HG02852 (cell line): Measurements from ENCODE around the gene PYROXD2.
"Not testable (repeated sequence)": the region's sequence is repeated elsewhere in the genome, so short reads cannot be mapped to it uniquely, and the experiment has no call there.

Experiments
- ATAC-seq: cut with Tn5 transposase; IDR thresholded peaks from one replicate; pipeline ENCODE4 v1.9.1; 2021; ENCODE audit warnings: mild to moderate bottlenecking, moderate library complexity; ENCODE audit not compliant: unreplicated experiment

PYROXD2 gene

DNA sequence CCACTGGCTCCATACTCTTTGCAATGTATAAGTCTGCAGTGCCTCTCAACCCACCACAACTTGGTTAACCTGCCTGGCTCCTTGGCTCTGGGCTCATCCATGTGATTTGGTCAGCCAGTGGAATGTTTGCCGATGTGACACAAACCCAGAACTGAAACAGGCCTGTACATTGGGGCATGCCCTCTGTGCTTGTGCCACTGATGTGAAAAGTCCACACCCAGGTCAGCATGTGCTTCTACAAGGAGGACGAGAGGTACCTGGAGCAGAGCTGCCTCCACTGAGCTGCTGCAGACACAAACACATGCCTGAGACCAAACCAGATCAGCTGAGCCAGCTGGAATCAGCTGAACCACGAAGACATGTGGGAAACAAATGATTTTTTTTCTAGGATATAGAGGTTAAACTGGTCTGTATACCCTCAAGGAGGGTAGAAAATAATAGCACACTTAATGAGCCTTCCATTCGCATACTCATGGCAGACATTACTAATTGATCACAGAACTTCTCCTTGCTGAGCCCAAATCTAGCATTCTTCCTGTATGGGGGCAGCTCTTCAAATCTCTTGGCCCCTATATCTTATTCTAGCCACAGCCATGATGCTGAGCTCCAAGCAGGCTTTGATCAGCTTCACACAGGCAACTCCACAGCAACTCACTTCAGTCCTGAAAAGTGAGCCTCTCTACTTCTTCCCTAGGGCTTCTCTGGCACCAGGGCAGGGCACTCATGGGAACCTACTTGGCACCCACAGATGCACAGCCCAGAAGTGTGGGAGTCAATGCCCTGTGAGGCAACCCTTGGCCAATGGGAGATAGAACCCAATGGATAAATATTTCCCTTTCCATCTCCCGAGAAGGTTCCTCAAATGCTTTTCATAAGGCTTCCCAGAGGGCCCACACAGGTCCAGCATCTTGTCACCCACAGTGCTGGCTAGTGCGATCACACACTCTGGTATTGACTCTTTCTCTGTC is 18.6 kb downstream of the PYROXD2 start:
- ATAC-seq = no peak

DNA sequence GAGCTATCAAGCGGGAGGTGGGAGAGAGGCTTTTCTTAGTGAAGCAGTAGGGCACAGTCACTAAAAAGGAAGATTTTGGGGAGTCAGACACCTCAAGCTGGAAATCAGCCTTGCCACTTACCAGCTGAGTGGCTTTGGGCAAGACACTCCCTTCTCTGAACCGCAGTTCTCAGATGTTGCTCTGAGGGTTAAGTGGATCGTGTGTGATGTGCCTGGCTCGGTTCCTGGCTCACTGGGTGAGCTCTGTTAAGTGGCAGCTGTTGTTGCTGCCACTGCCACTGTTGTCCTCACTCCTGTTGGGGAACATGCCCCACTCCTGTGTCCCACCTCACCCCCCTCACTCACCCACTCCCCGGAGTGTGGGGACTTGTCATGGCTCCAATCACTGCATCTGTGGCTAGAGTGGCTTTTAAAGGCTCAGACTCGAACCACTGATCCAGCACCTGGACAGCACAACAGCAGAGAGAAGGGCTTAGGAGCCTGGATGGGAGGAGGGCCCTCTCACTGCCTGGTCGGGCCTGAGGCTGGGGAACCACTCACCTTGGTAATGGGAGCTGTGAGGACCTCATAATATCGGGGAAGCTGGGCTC is 20.0 kb downstream of the PYROXD2 start:
- no peak for ATAC-seq

DNA sequence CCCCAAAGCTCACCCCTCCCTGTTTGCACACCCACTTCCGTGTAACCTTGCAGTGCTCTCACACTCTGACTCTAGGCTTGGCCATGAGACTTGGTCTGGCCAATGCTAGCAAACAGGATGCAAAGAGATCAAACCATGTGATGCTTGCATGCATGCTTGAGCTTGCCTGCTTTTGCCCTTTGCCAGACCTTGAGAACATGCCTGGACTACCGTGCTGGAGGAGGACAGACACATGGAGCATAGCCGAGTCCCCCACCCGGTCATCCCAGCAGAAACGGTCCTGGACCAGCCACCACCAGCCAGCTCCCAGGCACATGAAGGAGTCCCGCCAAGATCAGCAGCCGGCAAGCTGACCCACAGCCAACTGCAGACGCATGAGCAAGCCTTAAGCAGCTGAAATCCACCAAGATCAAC is 23.4 kb downstream of the PYROXD2 start:
- peak; percentile 49 for ATAC-seq

DNA sequence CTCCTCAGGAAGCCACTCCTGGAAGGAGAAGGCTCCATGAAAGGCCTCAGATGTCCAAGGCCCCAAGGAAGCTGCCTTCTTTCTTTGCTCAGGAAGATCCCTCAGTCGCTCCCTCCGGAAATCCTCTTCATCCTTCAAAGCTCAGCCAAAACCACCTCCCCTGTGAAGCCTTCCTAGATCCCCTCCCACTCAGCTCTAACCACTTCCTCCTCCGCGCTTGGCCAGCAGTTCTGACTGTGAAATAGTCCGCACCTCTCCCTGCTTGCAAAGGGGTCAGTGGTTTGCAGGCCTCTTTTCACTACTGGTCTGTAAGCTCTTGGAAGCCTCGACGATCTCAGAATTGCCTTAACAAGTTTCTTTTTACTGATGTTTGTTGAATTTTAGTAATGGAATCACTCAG is 23.9 kb downstream of the PYROXD2 start:
- ATAC-seq = peak; percentile 76

DNA sequence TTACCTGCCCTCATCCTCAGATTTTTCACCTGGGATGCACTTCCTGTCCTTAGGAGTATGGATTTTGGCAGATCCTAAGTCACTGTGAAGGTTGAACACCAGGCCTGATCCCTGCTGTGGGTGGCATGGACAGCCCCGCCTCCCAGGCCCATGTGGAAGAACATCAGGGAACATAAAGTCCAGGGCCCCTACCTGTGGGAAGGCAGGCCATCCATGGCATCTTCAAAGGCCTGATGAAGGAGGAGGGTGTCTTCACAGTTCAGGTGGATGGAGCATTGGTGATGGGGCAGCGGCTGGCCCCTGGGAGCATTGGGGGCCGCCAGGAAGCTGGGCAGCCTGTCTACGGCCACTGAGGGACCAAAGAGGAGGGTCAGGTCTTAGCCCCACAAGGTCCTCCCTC is 24.6 kb downstream of the PYROXD2 start:
- no peak for ATAC-seq

DNA sequence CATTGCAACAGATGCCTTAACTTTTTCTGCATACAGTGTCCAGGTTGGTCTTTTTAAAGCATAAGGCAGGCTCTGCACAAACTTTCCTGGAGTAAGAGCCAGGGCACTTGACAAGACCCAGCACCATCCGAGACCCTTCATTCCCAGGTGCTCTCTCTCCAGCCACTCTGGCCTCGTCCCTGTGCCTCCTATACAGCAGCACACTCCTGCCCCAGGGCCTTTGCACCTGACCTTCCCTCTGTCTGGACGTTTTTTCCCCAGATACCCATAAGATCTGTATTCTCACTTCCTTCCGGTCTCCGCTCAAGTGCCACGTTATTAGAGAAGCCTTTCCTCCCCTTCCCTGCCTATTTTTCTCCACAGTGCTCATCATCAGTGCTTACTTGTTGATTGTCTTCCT is 25.6 kb downstream of the PYROXD2 start:
- ATAC-seq = no peak

DNA sequence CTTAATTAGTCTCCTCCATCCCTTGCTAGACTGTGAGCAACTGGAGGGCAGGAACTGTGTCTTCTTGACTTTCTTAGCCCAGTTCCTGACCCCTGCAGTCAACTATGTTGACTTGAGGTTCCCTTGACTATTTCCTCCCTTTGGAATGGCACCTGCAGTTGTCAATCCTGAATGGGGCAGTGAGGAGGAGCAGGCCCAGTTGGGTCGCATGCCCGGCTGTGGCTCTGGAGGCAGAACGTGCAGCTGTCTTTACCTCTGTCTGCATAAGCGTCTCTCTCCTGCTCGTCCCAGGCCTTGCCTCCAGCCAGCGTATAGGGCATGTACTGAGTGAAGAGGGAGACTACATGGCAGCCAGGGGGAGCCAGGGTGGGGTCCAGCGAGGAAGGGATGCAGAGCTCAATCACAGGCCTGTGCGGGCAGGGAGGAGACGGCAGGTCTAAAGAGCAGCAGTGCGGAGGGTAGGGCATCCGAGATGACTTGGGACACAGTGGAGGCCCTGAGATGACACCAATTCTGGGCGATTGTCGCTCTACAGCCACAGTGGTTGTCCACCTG is 26.8 kb downstream of the PYROXD2 start:
- no peak for ATAC-seq

DNA sequence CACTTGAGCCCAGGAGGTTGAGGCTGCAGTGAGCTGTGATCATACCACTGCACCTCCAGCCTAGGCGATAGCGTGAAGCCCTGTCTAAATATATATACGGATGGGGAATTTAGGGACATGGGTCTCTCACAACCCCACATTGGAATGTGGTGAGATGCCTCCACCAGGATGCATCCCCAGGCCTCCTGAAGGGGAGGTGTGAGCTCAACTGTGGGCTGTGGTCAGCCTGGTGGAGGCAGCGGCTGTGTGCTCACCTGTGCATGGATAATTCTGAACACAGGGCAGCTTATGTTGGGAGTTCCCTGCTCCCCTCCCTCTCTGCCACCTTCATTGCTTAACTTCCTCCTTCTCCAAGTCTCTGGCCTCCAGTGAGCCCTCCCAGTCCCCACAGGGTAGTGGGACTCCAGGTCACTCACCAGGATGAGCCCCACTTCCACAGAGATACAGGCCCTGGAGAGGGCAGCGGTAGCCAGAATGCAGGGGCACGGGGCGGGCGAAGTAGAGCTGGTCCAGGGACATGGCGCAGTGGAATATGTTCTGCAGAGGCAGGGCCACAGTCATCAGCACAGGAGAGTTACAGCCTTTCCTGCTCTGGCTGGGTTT is 30.4 kb downstream of the PYROXD2 start:
- no peak for ATAC-seq

DNA sequence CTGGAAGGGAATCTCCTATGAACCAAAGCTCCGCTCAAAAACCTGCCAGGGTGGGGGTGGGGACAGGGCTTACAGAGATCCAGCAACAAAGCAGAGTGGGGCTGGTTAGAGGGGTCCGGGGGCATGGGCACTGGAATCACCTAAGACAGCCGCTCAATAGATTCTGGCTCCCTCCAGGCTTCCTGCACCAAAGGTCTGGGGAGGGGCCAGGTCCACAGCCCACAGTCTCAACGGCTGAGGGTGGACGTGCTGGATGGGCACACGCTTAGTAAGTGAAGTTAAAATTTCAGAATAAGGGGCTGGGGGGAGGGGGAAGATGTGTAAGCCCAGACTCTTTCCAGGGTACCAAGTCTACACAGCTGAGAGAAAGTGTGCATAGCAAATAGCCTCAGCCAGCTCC is 31.1 kb downstream of the PYROXD2 start:
- no peak for ATAC-seq

DNA sequence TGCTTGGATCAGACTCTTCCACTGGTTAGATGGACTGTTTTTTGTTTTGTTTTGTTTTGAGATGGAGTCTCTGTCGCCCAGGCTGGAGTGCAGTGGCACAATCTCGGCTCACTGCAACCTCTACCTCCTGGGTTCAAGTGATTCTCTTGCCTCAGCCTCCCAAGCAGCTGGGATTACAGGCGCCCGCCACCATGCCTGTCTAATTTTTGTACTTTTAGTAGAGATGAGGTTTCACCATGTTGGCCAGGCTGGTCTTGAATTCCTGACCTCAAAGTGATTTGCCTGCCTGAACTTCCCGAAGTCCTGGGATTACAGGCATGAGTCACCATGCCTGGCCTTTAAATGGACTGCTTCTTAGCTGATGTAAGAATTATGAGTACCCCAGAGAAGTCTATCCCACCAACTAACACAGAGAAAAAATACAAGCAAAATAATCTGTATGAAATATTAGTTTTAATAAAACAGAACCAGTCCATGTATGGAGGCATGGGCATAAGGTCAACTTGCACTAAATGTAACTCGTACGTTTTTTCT is 31.8 kb downstream of the PYROXD2 start:
- not testable (repeated sequence) for ATAC-seq

DNA sequence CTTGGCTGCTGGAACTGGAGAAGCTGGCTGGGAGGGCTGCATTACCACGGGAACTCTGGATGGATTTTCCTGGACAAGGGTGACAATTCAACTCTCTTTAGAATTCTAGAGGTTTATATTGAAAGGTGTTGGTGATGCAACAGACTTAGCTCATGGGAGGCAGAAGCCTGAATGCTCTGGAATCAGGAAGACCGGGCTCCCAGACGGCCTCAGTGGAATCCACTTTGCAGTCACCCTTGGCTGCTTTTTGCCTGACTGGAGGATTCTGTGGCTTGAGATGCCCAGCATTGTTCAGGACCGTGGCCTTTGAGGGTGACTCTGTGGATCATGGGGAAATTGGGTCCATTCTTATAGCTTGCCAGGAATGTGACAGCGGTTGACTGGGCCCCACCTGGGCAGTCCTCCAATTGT is 32.3 kb downstream of the PYROXD2 start:
- ATAC-seq = no peak

DNA sequence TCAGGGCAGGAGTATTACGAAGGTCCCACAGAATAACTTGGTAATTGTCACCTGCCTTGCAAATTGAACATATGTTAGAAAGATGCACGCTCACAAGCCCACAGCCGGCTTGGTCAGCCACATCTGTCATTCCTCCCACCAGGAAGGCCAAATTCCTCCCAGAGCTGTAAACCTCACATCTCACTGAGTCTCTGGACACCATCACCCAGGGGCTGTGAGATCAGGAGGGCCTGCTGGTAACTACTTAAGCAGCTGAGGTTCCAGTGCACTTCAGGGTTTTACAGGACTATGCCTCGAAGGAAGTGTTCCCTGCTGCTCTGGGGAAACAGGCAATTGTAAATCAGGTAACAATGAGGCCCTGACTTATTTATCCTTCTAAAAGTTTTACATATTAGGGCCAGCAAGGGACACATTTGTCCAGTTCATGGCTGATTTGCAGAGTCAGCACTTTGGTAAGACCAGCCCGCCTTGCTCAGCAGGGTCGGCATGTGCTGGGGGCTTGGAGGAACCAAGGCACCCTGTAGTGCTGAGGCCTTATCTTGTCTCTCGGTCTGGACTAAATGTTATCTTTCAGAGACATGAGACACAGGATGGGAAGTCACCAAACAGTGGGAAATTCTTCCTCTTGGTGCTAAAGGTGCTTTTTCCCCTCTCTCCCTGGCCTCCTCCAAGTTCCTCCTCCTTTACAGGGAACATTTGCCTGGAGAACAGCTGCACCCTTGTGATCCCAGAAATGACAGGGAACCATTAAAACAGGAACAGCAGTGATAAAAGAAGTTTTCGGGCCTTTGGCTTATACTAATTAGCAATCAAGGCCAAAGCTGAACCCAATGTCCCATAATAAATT is 34.3 kb downstream of the PYROXD2 start:
- no peak for ATAC-seq

DNA sequence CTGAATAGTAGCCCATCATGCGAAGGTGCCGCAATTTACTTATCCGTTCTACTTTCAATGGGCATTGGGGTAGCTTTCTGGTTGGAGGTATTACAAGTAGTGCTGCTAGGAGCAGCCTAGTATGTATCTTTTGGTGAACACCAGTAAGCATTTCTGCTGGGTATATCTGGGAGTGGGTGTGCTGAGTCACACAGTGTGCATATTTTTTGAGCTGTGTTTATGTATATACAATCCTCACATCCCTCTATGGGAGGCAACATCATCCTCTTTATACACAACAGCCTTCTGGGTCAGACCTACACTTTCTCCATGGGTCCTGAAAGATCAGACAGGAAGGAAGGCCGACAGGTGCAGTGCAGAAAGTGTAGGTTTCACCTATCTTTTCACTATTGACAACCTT is 36.3 kb downstream of the PYROXD2 start:
- no peak for ATAC-seq

DNA sequence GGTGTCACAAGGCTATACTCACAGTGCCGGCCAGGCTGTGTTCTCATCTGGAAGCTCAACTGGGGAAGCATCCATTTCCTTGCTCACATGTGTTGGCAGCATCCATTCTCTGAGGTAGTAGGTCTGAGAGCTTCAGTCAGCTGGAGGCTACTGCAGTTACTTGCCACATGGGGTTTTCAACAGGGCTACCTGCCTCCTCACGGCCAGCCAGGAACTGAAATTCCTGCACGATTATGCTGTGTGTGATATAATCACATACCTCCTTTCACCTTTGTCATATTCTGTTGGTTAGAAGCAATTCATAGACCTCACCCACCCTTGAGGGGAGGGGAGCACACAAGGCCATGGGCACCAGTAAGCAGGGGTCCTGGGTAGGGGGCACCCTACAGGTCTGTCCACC is 37.4 kb downstream of the PYROXD2 start:
- ATAC-seq = no peak

DNA sequence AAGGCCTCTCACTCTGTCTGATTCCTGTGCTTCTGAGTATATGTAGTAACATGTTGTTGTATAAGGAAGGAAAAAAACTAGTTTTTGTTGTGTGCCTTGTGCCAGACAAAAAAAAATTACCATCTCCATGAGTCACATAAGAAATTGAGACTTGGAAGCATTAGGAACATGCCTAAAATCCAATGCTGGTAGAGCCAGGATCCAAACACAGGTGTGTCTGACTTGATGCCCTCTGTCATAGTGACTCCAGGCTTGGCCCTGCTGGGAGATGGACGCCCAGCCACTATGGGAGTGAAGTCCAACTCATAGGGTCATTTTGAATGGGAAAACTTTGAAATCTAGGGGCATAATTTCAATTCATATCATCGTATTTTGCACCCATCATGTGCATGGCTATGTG is 38.0 kb downstream of the PYROXD2 start:
- no peak for ATAC-seq

DNA sequence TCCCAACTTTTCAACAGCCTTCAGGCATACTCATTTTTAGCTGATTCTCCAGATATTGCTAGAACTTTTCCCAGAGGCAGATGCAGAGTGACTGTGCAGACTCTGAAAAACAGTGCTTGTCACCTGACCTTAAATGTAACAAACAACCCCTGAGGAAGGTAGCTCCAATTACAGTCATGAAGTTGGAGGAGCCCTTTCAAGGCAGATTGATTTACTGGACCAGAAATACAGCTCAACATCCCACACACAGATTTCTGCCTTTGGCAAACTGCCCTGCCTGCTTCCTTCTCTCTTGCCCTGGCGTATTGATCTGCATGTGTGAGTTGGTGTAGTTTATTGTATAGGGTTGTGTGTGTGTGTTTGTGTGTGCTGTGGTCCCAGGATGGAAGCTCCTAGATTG is 38.5 kb downstream of the PYROXD2 start:
- ATAC-seq = no peak

DNA sequence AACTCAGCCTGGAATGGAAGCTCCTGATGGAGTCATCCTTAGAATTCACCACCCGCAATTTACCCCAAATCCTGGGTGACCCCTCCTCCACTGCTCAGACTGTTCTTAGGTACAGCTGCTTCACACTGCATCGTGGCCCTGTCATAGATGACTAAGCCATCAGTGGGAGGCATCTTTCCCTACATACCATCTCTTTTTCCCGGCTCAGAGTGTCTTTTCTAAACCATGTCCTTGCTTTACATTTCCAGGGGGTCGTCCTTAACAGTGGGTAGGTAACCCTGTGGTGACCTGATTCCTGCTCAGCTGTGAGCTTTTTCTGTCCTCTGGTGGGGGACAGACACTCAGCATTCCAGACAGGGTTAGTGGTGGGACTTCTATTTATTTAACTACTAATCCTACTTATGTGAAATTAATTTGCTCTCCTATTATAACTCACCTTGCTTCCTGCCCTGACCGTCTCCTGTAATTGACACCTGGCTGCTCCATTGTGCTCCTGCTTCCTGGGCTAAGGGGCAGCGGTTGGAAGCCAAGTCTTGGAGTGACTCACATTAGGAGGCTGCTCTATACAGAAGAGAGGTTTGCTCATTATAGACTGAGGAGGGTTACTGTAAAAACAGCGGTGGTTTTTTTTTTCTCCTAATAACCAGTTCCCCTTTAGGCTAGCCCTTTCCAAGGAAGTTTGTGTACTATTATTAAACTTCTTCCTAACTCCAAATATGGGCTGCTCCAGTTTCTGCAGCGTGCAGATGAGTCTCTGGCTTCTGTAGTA is 40.6 kb downstream of the PYROXD2 start:
- ATAC-seq = no peak

DNA sequence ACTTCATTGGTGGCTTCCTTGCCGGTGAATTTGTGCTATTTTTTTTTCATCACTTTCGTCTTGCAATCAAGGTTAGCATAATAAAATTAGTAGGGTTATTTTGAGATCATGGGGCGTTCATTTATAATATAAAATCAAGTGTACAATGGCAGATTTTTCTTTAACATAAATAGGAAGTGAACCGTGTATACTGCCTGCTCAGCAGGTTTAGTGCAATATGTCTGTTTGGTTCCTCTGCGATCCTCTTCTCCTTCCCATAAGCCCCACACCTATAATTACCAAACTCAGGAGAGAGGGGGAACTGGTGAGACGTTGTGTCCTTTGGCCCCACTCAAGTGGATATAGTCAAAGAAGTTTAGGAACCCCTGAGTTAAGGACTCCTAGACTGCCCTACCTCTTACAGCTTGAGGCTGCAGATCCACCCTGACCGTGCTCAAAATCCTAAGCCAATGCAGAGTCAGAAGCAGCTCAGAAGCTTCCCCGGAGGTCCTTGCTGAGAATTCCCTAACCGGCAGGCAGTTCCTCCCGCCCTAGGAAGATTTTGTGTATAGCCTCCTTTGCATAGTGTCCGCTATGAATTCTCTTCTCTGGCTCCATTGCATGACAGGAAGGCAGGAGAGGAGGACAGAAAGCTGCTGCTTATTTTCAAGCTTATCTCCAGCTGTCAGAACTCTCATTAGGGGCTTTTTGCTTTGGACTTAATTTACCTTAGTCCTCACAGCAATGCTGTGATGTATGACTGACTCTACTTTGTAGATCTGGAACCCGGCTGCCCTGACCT is 41.5 kb downstream of the PYROXD2 start:
- ATAC-seq = no peak
